NB4 (cell line): Measurements from ENCODE around the gene EVC2.

Experiments
- DNase-seq: peaks from one replicate; pipeline ENCODE4 v3.0.0; 2010; ENCODE audit warnings: low read depth
- H3K4me3 ChIP-seq: one replicate; pipeline ENCODE4 v1.5.1; 2011; ENCODE audit warnings: mild to moderate bottlenecking, low read depth, low read length, moderate library complexity
- CTCF ChIP-seq: IDR thresholded peaks from one replicate; pipeline ENCODE4 v1.5.1; 2012; ENCODE audit warnings: low read depth, low read length
- MAX ChIP-seq: IDR thresholded peaks from 2 replicates; pipeline ENCODE4 v1.6.1; 2011; ENCODE audit warnings: low read depth, low read length
- MYC ChIP-seq: IDR thresholded peaks from 2 replicates; pipeline ENCODE4 v1.6.1; 2011; ENCODE audit warnings: low read depth, low read length
- POLR2A ChIP-seq: IDR thresholded peaks from 2 replicates; pipeline ENCODE4 v1.6.1; 2011; ENCODE audit warnings: mild to moderate bottlenecking; ENCODE audit not compliant: insufficient read length; ENCODE audit errors: extremely low read depth

EVC2 gene

GRCh38 chr4:5630762-5631161, 77.6 kb downstream of the EVC2 start:
- TF ChIP-seq MYC: no peak
- no peak for TF ChIP-seq POLR2A
- TF ChIP-seq CTCF: no peak
- TF ChIP-seq MAX: no peak
- no peak overlapping the region for H3K4me3 ChIP-seq
- DNase-seq: no peak

- DNase-seq: no peak
- no peak overlapping the region for H3K4me3 ChIP-seq
- TF ChIP-seq CTCF (no peak), MAX (no peak), MYC (no peak)
These were observed 78.8 kb downstream of the EVC2 start for GRCh38 chr4:5629542-5629941.

DNA sequence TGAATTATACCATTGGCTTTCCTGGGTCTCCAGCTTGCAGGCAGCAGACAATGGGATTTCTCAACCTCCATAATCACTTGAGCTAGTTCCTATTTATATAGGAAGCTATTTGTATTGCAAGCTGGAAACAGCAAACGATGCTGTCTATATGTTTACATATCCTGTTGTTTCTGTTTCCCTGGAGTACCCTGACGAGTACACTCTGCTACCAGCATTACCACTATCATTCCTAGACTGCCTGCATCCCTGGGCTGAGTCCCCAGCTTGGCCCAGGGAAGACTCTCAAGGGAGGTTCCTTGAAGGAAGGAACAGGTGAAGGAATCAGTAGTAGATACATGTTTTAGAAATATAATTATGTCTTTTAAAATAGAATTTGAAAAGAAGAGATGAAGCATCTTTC, 81.4 kb downstream of the EVC2 start:
- H3K4me3 ChIP-seq: no peak overlapping the region
- TF ChIP-seq MAX: no peak
- no peak for TF ChIP-seq CTCF
- no peak for TF ChIP-seq MYC
- no peak for TF ChIP-seq POLR2A

GRCh38 chr4:5622596-5622995, 85.8 kb downstream of the EVC2 start:
- no peak for DNase-seq
- no peak for TF ChIP-seq MAX
- TF ChIP-seq MYC: no peak
- no peak for TF ChIP-seq POLR2A
- TF ChIP-seq CTCF: no peak
- no peak overlapping the region for H3K4me3 ChIP-seq

More for the DNA sequence above, 81.4 kb downstream of the EVC2 start:
- DNase-seq: no peak

DNA sequence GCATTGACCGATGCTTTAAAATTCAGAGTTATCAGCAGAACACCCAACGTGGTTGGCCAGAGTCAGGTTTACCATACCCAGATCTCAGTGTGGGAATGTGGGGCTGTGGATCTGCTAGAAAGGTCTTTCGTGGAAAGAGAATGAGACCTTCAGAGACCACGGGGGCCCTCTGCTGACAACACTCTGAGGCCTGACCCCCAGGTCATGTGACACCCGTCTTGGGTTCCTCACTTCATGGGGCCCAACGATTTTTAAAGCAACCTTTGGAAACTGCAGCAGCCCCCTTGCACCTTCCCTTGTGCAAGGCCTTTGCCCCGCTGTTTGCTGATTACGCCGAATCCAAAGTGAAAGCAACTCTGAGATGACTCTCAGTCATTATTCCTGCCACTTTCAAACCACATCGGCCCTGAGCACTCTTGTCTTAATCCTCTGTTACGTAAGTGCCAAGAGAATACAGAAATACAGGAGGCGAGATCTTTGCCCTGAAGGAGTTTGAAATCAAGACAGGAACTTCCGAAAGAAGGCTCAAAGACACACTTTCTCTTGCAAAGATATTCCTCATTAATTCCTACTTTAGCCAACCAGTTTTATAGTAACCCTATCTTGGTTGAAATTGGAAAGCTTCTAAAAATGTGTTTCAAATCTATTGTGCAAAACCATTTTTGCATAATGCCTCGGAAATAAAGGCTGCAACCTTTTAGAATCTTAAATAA, 88.3 kb downstream of the EVC2 start:
- no peak overlapping the region for H3K4me3 ChIP-seq
- TF ChIP-seq POLR2A (no peak), MAX (no peak), MYC (no peak), CTCF (no peak)
- peak; percentile 60 for DNase-seq
